Progenitor cell of endocrine pancreas (in vitro differentiated cells): ENCODE data around the gene TMEM258. TPM values are rescaled to one million over a fixed set of nuclear protein-coding genes. Genes with fewer than 3 reads are reported as not detected.

ENCODE experiments used
- DNase-seq: peaks from one replicate; pipeline ENCODE4 v3.0.0; 2021; ENCODE audit warnings: low spot score; ENCODE audit not compliant: unreplicated experiment
- H3K27ac Mint-ChIP-seq: 2 replicates; pipeline ENCODE4 v1.8.0; 2021; ENCODE audit warnings: mild to moderate bottlenecking, moderate library complexity, mixed read lengths
- H3K27me3 Mint-ChIP-seq: 2 replicates; pipeline ENCODE4 v1.8.0; 2021; ENCODE audit warnings: mixed read lengths
- H3K36me3 Mint-ChIP-seq: 2 replicates; pipeline ENCODE4 v1.8.0; 2022; ENCODE audit warnings: mixed read lengths; ENCODE audit not compliant: insufficient read depth
- H3K4me1 Mint-ChIP-seq: 2 replicates; pipeline ENCODE4 v1.8.0; 2021; ENCODE audit warnings: low read depth, mixed read lengths
- H3K4me3 Mint-ChIP-seq: 2 replicates; pipeline ENCODE4 v1.8.0; 2021; ENCODE audit warnings: low read depth, mild to moderate bottlenecking, moderate library complexity, mixed read lengths
- H3K9me3 Mint-ChIP-seq: 2 replicates; pipeline ENCODE4 v1.8.0; 2021; ENCODE audit warnings: low read depth, mixed read lengths
- total RNA-seq: library from RNA; stranded (reverse); gene quantifications from 2 replicates; pipeline ENCODE4 v1.2.1, GENCODE V29; 2021
- TF ChIP-seq, protein P1 (sequence below): fragments of 200-600 bp; sonication (generic); IDR thresholded peaks from one replicate; pipeline ENCODE4 v1.5.0; 2021; ENCODE audit warnings: antibody characterized with exemption, mild to moderate bottlenecking; ENCODE audit not compliant: unreplicated experiment

The TMEM258 gene
- total RNA-seq, 1 donor from 2014 or later: 185 TPM

DNA sequence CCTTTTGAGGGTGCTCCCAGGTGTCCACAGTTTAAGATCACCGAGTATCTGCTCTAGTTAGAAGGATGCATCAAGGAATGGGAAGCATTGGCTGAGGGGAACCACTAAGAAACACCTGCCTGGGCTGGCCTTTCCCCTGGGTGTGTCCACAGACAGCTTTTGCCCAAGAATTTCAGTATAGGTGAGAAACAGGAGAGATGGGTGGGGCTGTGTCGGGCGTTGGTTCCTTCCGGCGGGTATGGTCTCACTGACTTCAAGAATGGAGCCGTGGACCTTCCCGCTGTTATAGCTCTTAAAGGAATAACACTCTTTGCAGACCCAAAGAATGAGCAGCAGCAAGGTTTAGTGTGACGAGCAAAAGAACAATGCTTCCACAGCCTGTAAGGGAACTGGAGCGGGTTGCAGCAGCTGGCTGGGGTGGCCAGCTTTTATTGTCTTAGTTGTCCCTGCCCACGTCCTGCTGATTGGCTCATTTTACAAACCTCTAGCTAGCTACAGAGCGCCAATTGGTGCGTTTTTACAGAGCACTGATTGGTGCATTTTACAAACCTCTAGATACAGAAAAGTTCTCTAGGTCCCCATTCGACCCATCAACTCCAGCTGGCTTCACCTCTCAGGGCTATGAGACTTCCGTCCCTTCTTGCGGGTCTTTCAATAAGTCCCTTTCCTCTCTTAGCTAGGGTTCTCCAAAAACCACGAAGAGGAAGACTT, 22.0 kb upstream of the TMEM258 start:
- peak overlapping the region; percentile 97 for H3K4me3 Mint-ChIP-seq
- TF ChIP-seq, protein P1, sequence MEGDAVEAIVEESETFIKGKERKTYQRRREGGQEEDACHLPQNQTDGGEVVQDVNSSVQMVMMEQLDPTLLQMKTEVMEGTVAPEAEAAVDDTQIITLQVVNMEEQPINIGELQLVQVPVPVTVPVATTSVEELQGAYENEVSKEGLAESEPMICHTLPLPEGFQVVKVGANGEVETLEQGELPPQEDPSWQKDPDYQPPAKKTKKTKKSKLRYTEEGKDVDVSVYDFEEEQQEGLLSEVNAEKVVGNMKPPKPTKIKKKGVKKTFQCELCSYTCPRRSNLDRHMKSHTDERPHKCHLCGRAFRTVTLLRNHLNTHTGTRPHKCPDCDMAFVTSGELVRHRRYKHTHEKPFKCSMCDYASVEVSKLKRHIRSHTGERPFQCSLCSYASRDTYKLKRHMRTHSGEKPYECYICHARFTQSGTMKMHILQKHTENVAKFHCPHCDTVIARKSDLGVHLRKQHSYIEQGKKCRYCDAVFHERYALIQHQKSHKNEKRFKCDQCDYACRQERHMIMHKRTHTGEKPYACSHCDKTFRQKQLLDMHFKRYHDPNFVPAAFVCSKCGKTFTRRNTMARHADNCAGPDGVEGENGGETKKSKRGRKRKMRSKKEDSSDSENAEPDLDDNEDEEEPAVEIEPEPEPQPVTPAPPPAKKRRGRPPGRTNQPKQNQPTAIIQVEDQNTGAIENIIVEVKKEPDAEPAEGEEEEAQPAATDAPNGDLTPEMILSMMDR: no peak
- DNase-seq: no peak
- no peaks in the 10 kb centered on the region for H3K9me3 Mint-ChIP-seq
- no peaks in the 10 kb centered on the region for H3K27me3 Mint-ChIP-seq
- peaks cover 13% of the 10 kb centered on the region for H3K4me1 Mint-ChIP-seq
- peak overlapping the region; percentile 98 for H3K27ac Mint-ChIP-seq
- H3K36me3 Mint-ChIP-seq: peaks cover 21% of the 10 kb centered on the region

DNA sequence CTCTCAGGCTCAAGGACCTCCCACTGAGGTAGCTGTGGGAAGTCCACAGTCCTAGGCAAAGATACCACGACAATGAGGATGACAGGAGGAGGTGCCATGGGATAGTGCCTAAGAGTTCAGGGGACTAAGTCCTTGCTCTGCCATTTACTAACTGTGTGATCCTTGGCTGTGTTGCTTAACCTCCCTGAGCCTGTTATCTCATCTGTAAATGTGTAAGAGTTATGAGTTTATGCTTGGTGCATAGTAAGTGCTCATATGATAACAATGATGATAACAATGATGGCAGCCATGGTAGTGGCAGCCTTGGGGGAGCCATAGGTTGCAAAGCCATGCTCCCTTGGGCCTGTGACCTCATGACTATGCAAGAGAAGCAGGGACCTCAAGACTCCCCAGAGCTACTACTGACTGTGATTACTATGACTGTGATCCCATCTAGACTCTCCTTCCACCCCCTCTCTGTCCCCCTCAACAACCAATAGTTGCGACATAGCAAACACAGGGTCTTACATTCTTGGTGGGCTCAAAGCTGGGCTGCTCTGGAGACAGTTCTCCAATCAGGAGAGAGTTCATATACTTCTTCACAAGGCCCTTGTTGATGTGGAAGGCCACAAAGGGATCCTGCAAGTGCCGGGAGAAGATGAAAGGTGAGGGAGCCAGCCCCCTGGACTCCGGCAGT, 20.5 kb upstream of the TMEM258 start:
- Mint-ChIP-seq H3K4me1 (peaks cover 12% of the 10 kb centered on the region), H3K4me3 (no peak overlapping the region), H3K36me3 (peaks cover 28% of the 10 kb centered on the region)

DNA sequence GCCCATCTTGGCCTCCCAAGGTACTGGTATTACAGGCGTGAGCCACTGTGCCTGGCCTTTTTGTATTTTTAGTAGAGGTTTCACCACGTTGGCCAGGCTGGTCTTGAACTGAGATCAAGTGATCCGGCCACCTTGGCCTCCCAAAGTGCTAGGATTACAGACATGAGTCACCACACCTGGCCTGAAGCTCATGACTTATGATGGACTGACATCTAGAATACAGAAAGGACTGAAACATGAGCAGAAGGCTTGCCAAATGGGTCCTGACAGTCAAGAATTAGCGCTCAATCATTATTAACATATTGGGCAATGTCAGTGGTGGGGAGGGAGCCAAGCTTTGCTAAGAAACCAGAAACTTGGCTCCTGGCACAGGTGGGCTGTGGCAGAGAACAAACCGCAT, 19.4 kb upstream of the TMEM258 start:
- Mint-ChIP-seq H3K9me3 (no peaks in the 10 kb centered on the region), H3K4me1 (peaks cover 5% of the 10 kb centered on the region), H3K27me3 (no peaks in the 10 kb centered on the region), H3K36me3 (peaks cover 32% of the 10 kb centered on the region), H3K4me3 (no peak overlapping the region), H3K27ac (no peak overlapping the region)
- TF ChIP-seq, protein P1: no peak
- no peak for DNase-seq

More for the DNA sequence above, 20.5 kb upstream of the TMEM258 start:
- DNase-seq: no peak
- Mint-ChIP-seq H3K27ac (no peak overlapping the region), H3K9me3 (no peaks in the 10 kb centered on the region), H3K27me3 (no peaks in the 10 kb centered on the region)
- TF ChIP-seq, protein P1: no peak

DNA sequence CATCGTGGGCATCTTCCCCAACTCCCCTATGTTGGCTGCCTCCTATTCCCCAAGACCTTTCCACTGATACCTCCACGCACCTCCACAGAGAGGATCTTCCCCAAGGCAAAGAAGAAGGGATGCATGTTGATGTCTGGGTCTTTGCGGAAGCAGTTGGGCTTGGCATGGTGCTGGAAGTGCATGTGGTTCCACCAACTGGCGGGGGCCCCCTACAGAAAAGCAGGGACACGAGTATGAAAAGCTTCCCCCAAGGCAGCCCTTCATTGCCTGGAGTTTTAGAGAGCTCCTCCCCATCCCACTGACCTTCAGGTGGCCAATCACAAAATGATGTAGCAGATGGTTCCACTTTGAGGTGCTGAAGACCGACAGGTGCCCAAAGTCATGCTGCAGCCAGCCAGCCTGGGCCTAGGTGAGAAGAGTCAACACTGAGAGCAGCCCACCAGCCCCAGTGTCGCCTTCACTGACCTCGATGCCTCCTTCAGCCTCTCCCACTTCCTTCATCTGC, 18.3 kb upstream of the TMEM258 start:
- Mint-ChIP-seq H3K36me3 (peaks cover 36% of the 10 kb centered on the region), H3K27ac (no peak overlapping the region), H3K4me3 (no peak overlapping the region), H3K27me3 (no peaks in the 10 kb centered on the region), H3K4me1 (peaks cover 5% of the 10 kb centered on the region), H3K9me3 (no peaks in the 10 kb centered on the region)
- TF ChIP-seq, protein P1: no peak
- no peak for DNase-seq

DNA sequence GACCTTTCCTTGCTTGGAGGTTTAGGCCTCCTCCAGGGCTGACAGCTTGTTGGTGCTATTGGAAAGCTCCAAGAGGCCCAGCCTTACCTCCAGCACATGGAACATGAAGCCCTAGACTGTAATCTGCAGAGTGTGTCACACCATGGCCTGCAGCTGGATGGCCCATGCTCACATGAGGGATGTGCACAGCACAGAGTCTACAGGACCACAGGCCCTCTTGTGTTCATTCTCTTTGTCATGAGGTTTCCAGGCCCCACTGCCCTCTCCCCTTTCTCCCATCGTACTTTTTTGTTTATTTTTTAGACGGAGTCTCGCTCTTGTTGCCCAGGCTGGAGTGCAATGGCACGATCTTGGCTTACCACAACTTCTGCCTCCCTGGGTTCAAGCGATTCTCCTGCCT, 14.4 kb upstream of the TMEM258 start:
- no peak for DNase-seq
- H3K36me3 Mint-ChIP-seq: peaks cover 30% of the 10 kb centered on the region
- TF ChIP-seq, protein P1: no peak
- no peaks in the 10 kb centered on the region for H3K27me3 Mint-ChIP-seq
- no peak overlapping the region for H3K4me3 Mint-ChIP-seq
- no peaks in the 10 kb centered on the region for H3K9me3 Mint-ChIP-seq
- no peaks in the 10 kb centered on the region for H3K4me1 Mint-ChIP-seq
- H3K27ac Mint-ChIP-seq: no peak overlapping the region
